OCI-LY7 (cell line): ENCODE results near the gene RNF150. TPM values are rescaled to one million over a fixed set of nuclear protein-coding genes. Genes with fewer than 3 reads are reported as not detected.

Experiments
- BruUV-seq: library from RNA; stranded (reverse); fragments of 400-500 nt; replicated peaks from 2 replicates; lab custom pipeline; 2021; lab: Mats Ljungman, UMichigan
- CTCF ChIA-PET: fragments of 300-600 bp; sonication (Branson Sonifier 250); formaldehyde crosslinking; loops from one replicate; lab custom pipeline; 2022; ENCODE audit warnings: antibody characterized with exemption; ENCODE audit not compliant: unreplicated experiment; lab: Charles Lee
- POLR2A ChIA-PET: fragments of 300-600 bp; sonication (Branson Sonifier 250); formaldehyde crosslinking; loops from one replicate; lab custom pipeline; 2022; ENCODE audit warnings: antibody characterized with exemption; lab: Charles Lee
- DNase-seq: peaks from one replicate; pipeline ENCODE4 v3.0.0-alpha.2; 2015; ENCODE audit warnings: low spot score
- H2AFZ ChIP-seq: fragments of 200-600 bp; sonication (generic), shearing (Covaris generic); 2 replicates; pipeline ENCODE4 v1.6.1; 2014; ENCODE audit warnings: mild to moderate bottlenecking, antibody characterized with exemption, low read length, moderate library complexity
- H3K27ac ChIP-seq: fragments of 200-600 bp; sonication (generic); 2 replicates; pipeline ENCODE4 v1.5.1; 2014; ENCODE audit warnings: mixed run types, low read depth, mild to moderate bottlenecking, moderate library complexity, low read length, inconsistent platforms; ENCODE audit not compliant: poor library complexity, severe bottlenecking
- H3K36me3 ChIP-seq: fragments of 200-600 bp; sonication (generic); 2 replicates; pipeline ENCODE4 v1.6.1; 2014; ENCODE audit warnings: mild to moderate bottlenecking, antibody characterized with exemption, low read length, moderate library complexity, mixed read lengths; ENCODE audit not compliant: insufficient read depth
- H3K4me1 ChIP-seq: fragments of 200-600 bp; sonication (generic); 2 replicates; pipeline ENCODE4 v1.5.1; 2014; ENCODE audit warnings: mild to moderate bottlenecking, low read length; ENCODE audit not compliant: insufficient read depth, poor library complexity, severe bottlenecking
- H3K4me2 ChIP-seq: fragments of 200-600 bp; sonication (generic); 2 replicates; pipeline ENCODE4 v1.6.1; 2014; ENCODE audit warnings: mild to moderate bottlenecking, low read length
- H3K4me3 ChIP-seq: fragments of 200-600 bp; sonication (generic); 2 replicates; pipeline ENCODE4 v1.5.1; 2014; ENCODE audit warnings: mild to moderate bottlenecking, low read depth, low read length; ENCODE audit not compliant: poor library complexity, severe bottlenecking
- H3K79me2 ChIP-seq: fragments of 200-600 bp; sonication (generic); 2 replicates; pipeline ENCODE4 v1.6.1; 2016; ENCODE audit warnings: low read depth, mild to moderate bottlenecking, low read length, moderate library complexity, mixed read lengths; ENCODE audit not compliant: insufficient read depth
- H3K9me2 ChIP-seq: fragments of 200-600 bp; sonication (generic); 2 replicates; pipeline ENCODE4 v1.6.1; 2016; ENCODE audit warnings: mild to moderate bottlenecking, low read length, mixed read lengths; ENCODE audit not compliant: insufficient read depth
- H3K9me3 ChIP-seq: fragments of 200-600 bp; sonication (generic); 2 replicates; pipeline ENCODE4 v1.6.1; 2014; ENCODE audit warnings: mild to moderate bottlenecking, mixed run types, low read length, mixed read lengths
- H4K20me1 ChIP-seq: fragments of 200-600 bp; sonication (generic); 2 replicates; pipeline ENCODE4 v1.6.1; 2014; ENCODE audit warnings: mild to moderate bottlenecking, antibody characterized with exemption, low read length, moderate library complexity, mixed read lengths; ENCODE audit not compliant: insufficient read depth
- CTCF ChIP-seq: fragments of 200-600 bp; sonication (generic); conservative IDR thresholded peaks from 2 replicates; pipeline ENCODE4 v1.5.1; 2014; ENCODE audit warnings: mild to moderate bottlenecking, antibody characterized with exemption, low read length, moderate library complexity, mixed read lengths
- EZH2phosphoT487 ChIP-seq: fragments of 200-600 bp; sonication (generic); IDR thresholded peaks from 2 replicates; pipeline ENCODE4 v1.6.1; 2018; ENCODE audit warnings: low read depth, borderline replicate concordance, mild to moderate bottlenecking, mixed run types, antibody characterized with exemption, low read length, moderate library complexity, mixed read lengths
- intact Hi-C: fragments of 100-400 bp; cut with micrococcal nuclease; formaldehyde crosslinking; loops from one replicate; pipeline ENCODE4 v1.10.0; 2022; ENCODE audit not compliant: unreplicated experiment
- total RNA-seq, 2 experiments: library from RNA; depleted of rRNA in 1 of 2; stranded (reverse); fragments of >200 nt in 1 of 2; shearing (Covaris generic) in 1 of 2; gene quantifications; 2 replicates each; pipeline ENCODE4 v1.2.3, GENCODE V29; 2014 to 2022

RNF150 gene
- total RNA-seq, 2 experiments from 2014 or later, result not detected

- Histone ChIP-seq H3K4me2 (no peak overlapping the region), H3K79me2 (no peaks in the 10 kb centered on the region), H3K36me3 (no peaks in the 10 kb centered on the region; the same call in 1 of the 2 replicates), H4K20me1 (no peaks in the 10 kb centered on the region), H3K4me3 (no peak overlapping the region), H3K9me3 (peaks cover 5% of the 10 kb centered on the region; the same call in 1 of the 2 replicates), H2AFZ (no peak overlapping the region), H3K9me2 (no peaks in the 10 kb centered on the region), H3K4me1 (peaks cover 3% of the 10 kb centered on the region), H3K27ac (no peak overlapping the region)
- no TSS peak for BruUV-seq
- no peak for TF ChIP-seq EZH2phosphoT487
- TF ChIP-seq CTCF, result no peak
- ChIA-PET POLR2A (interaction anchor here (0.6 to 1.2 kb wide), 4 partner anchors 39 to 225 kb away, joined by 3 read pairs; no protein-coding TSS in a partner anchor), CTCF (no interaction called here)
- no peak for DNase-seq
- intact Hi-C loops, result no loop called here
Measured at GRCh38 chr4:140844061-140844460, 289.2 kb downstream of the RNF150 start.

- no peak for DNase-seq
- no peak overlapping the region for H3K4me3 ChIP-seq
- no TSS peak for BruUV-seq
- H2AFZ ChIP-seq, result peak overlapping the region; percentile 37; the same call in 1 of the 2 replicates
- CTCF ChIA-PET, result no interaction called here
- POLR2A ChIA-PET, result interaction anchor here (1.0 kb wide), 1 partner anchor 12 kb away, joined by 3 read pairs; no protein-coding TSS in a partner anchor
- H3K9me2 ChIP-seq, result no peaks in the 10 kb centered on the region
- no peaks in the 10 kb centered on the region for H3K79me2 ChIP-seq
- peaks cover 7% of the 10 kb centered on the region for H3K4me1 ChIP-seq
- TF ChIP-seq CTCF (no peak), EZH2phosphoT487 (no peak)
- H3K9me3 ChIP-seq, result peaks cover 5% of the 10 kb centered on the region; the same call in 1 of the 2 replicates
- H3K4me2 ChIP-seq, result no peak overlapping the region
- intact Hi-C loops, result no loop called here
- H3K36me3 ChIP-seq, result no peaks in the 10 kb centered on the region; the same call in 1 of the 2 replicates
- no peaks in the 10 kb centered on the region for H4K20me1 ChIP-seq
- H3K27ac ChIP-seq, result no peak overlapping the region
Measured at GRCh38 chr4:140841186-140841585, 292.1 kb downstream of the RNF150 start.
